Naive thymus-derived CD4-positive, alpha-beta T cell (primary cell): ENCODE results near the gene CPN1. TPM values are rescaled to one million over a fixed set of nuclear protein-coding genes. Genes with fewer than 3 reads are reported as not detected.

Source experiments
- ATAC-seq: fragments of 150-1000 bp; cut with Tn5 transposase; 2 replicates; pipeline ENCODE4 v1.10.0; 2021; ENCODE audit warnings: mild to moderate bottlenecking, moderate library complexity
- CTCF ChIA-PET: fragments of 350-600 bp; sonication (Branson Sonifier 250); formaldehyde crosslinking; loops from one replicate; lab custom pipeline; 2021; ENCODE audit warnings: antibody characterized with exemption; lab: Charles Lee
- POLR2A ChIA-PET: fragments of 350-600 bp; sonication (Branson Sonifier 250); formaldehyde crosslinking; loops from one replicate; lab custom pipeline; 2021; ENCODE audit warnings: antibody characterized with exemption, inconsistent platforms; lab: Charles Lee
- DNase-seq, 9 donors: peaks; one replicate each; pipeline versions ENCODE4 v3.0.0 to v3.0.0-alpha.2; 2020 to 2022; ENCODE audit warnings: mixed read lengths in 1 of 9
- H3K27ac ChIP-seq: one replicate; pipeline ENCODE4 v1.7.0; 2013; ENCODE audit warnings: mild to moderate bottlenecking, low read depth, low read length, moderate library complexity
- H3K27me3 ChIP-seq, 2 donors: one replicate each; pipeline ENCODE4 v1.7.0; 2013; ENCODE audit warnings: low read length in 2 of 2, mild to moderate bottlenecking in 2 of 2, moderate library complexity in 2 of 2; ENCODE audit not compliant: control insufficient read depth in 2 of 2, insufficient read depth in 2 of 2
- H3K36me3 ChIP-seq, 3 experiments: 1 replicate in 2 of 3; 2 replicates in 1 of 3; pipeline ENCODE4 v1.7.0; 2013; ENCODE audit warnings: low read length in 3 of 3, mild to moderate bottlenecking in 3 of 3, moderate library complexity in 1 of 3; ENCODE audit not compliant: insufficient read depth in 3 of 3, control insufficient read depth in 2 of 3
- H3K4me1 ChIP-seq, 2 donors: one replicate each; pipeline ENCODE4 v1.7.0; 2013; ENCODE audit warnings: low read length in 2 of 2, mild to moderate bottlenecking in 2 of 2, moderate library complexity in 1 of 2; ENCODE audit not compliant: control insufficient read depth in 2 of 2, insufficient read depth in 2 of 2
- H3K4me3 ChIP-seq: 2 replicates; pipeline ENCODE4 v1.7.0; 2013; ENCODE audit warnings: mild to moderate bottlenecking, low read length
- H3K9me3 ChIP-seq, 3 experiments: 1 replicate in 2 of 3; 2 replicates in 1 of 3; pipeline ENCODE4 v1.7.0; 2013; ENCODE audit warnings: low read length in 3 of 3; ENCODE audit not compliant: control insufficient read depth in 2 of 3
- H3K27ac Mint-ChIP-seq, 9 donors: one replicate each; pipeline ENCODE4 v1.8.0; 2020 to 2022; ENCODE audit warnings: mixed read lengths in 9 of 9, mild to moderate bottlenecking in 8 of 9, moderate library complexity in 5 of 9, inconsistent platforms in 2 of 9
- H3K27me3 Mint-ChIP-seq, 5 donors: one replicate each; pipeline ENCODE4 v1.8.0; 2021 to 2022; ENCODE audit warnings: mixed read lengths in 5 of 5, mild to moderate bottlenecking in 1 of 5
- H3K36me3 Mint-ChIP-seq, 5 donors: one replicate each; pipeline ENCODE4 v1.8.0; 2020 to 2022; ENCODE audit warnings: mixed read lengths in 5 of 5, mild to moderate bottlenecking in 3 of 5, inconsistent platforms in 1 of 5
- H3K4me1 Mint-ChIP-seq, 7 donors: one replicate each; pipeline ENCODE4 v1.8.0; 2020 to 2022; ENCODE audit warnings: mixed read lengths in 7 of 7, mild to moderate bottlenecking in 3 of 7, inconsistent platforms in 1 of 7
- H3K4me3 Mint-ChIP-seq, 10 donors: one replicate each; pipeline ENCODE4 v1.8.0; 2020 to 2022; ENCODE audit warnings: mild to moderate bottlenecking in 10 of 10, mixed read lengths in 10 of 10, moderate library complexity in 6 of 10, inconsistent platforms in 2 of 10
- H3K9me3 Mint-ChIP-seq, 11 donors: one replicate each; pipeline ENCODE4 v1.8.0; 2020 to 2022; ENCODE audit warnings: mixed read lengths in 11 of 11, mild to moderate bottlenecking in 4 of 11, inconsistent platforms in 1 of 11, moderate library complexity in 1 of 11
- intact Hi-C, 2 donors: fragments of 100-400 bp; cut with micrococcal nuclease; formaldehyde crosslinking; loops; one replicate each; pipeline ENCODE4 v1.15.1; 2023
- polyA plus RNA-seq, 2 donors: library from polyadenylated mRNA; unstranded; fragments of 300-500 nt; fragmentation: Illumina TruSeq; gene quantifications; one replicate each; pipeline ENCODE4 v1.2.3, GENCODE V29; 2021
- total RNA-seq, 6 experiments: library from RNA in 5 of 6; stranded (reverse) in 5 of 6; gene quantifications; 1 replicate in 5 of 6; 2 replicates in 1 of 6; pipeline ENCODE4 v1.2.3 and lab custom pipeline; 2021 to 2026

CPN1 gene
- total and polyA plus RNA-seq, 7 experiments from 2014 or later = not detected

- H3K27ac Mint-ChIP-seq = peak overlapping the region in 1 of 9 donors; percentile 83
- peaks cover 0 to 2% (median 0%) of the 10 kb centered on the region in 5 donors for H3K36me3 Mint-ChIP-seq
- Histone ChIP-seq H3K27me3 (no peaks in the 10 kb centered on the region), H3K27ac (no peak overlapping the region), H3K4me1 (no peaks in the 10 kb centered on the region), H3K36me3 (no peaks in the 10 kb centered on the region), H3K9me3 (no peaks in the 10 kb centered on the region), H3K4me3 (no peak overlapping the region)
- H3K27me3 Mint-ChIP-seq = peaks cover 0 to 13% (median 6%) of the 10 kb centered on the region in 5 donors
- H3K9me3 Mint-ChIP-seq = peaks cover 0 to 3% (median 0%) of the 10 kb centered on the region in 11 donors
- DNase-seq = peak in 1 of 9 donors; percentile 1
- ChIA-PET CTCF (no interaction called here), POLR2A (no interaction called here)
- intact Hi-C loops = no loop called here
- H3K4me1 Mint-ChIP-seq = peaks cover 0 to 23% (median 14%) of the 10 kb centered on the region in 7 donors
- H3K4me3 Mint-ChIP-seq = peak overlapping the region in 3 of 10 donors; percentile 29 to 67 (median 33)
- ATAC-seq = no peak
Observed at GRCh38 chr10:100122780-100123179, 41.1 kb upstream of the CPN1 start.

- Mint-ChIP-seq H3K4me3 (no peak overlapping the region), H3K4me1 (peaks cover 0 to 23% (median 14%) of the 10 kb centered on the region in 7 donors), H3K9me3 (peaks cover 0 to 3% (median 0%) of the 10 kb centered on the region in 11 donors), H3K27ac (no peak overlapping the region), H3K36me3 (peaks cover 0 to 3% (median 0%) of the 10 kb centered on the region in 5 donors), H3K27me3 (peaks cover 11 to 28% (median 15%) of the 10 kb centered on the region in 5 donors)
- POLR2A ChIA-PET = no interaction called here
- H3K4me3 ChIP-seq = no peak overlapping the region
- ATAC-seq (no peak), DNase-seq (no peak)
- no peaks in the 10 kb centered on the region for H3K27me3 ChIP-seq
- intact Hi-C loops = no loop called here
- no peaks in the 10 kb centered on the region for H3K4me1 ChIP-seq
- H3K9me3 ChIP-seq = no peaks in the 10 kb centered on the region
- H3K27ac ChIP-seq = no peak overlapping the region
- CTCF ChIA-PET = no interaction called here
- no peaks in the 10 kb centered on the region for H3K36me3 ChIP-seq
Observed at GRCh38 chr10:100120550-100120949, 38.9 kb upstream of the CPN1 start.

GRCh38 chr10:100119726-100120125 is 38.1 kb upstream of the CPN1 start:
- intact Hi-C loops = no loop called here
- POLR2A ChIA-PET = no interaction called here
- Histone ChIP-seq H3K4me1 (no peaks in the 10 kb centered on the region), H3K27me3 (no peaks in the 10 kb centered on the region), H3K4me3 (no peak overlapping the region), H3K27ac (no peak overlapping the region), H3K9me3 (no peaks in the 10 kb centered on the region), H3K36me3 (no peaks in the 10 kb centered on the region)
- H3K36me3 Mint-ChIP-seq = peaks cover 0 to 4% (median 0%) of the 10 kb centered on the region in 5 donors
- peaks cover 0 to 23% (median 15%) of the 10 kb centered on the region in 7 donors for H3K4me1 Mint-ChIP-seq
- CTCF ChIA-PET = no interaction called here
- H3K27ac Mint-ChIP-seq = no peak overlapping the region
- peaks cover 0 to 4% (median 0%) of the 10 kb centered on the region in 11 donors for H3K9me3 Mint-ChIP-seq
- no peak overlapping the region for H3K4me3 Mint-ChIP-seq
- peaks cover 18 to 35% (median 19%) of the 10 kb centered on the region in 5 donors for H3K27me3 Mint-ChIP-seq
- no peak for DNase-seq
- ATAC-seq = no peak

- no peak overlapping the region for H3K4me3 ChIP-seq
- H3K27me3 ChIP-seq = no peaks in the 10 kb centered on the region
- H3K27ac ChIP-seq = no peak overlapping the region
- peaks cover 22 to 42% (median 27%) of the 10 kb centered on the region in 5 donors for H3K27me3 Mint-ChIP-seq
- H3K36me3 Mint-ChIP-seq = peaks cover 0 to 4% (median 0%) of the 10 kb centered on the region in 5 donors
- H3K4me1 Mint-ChIP-seq = peaks cover 0 to 17% (median 0%) of the 10 kb centered on the region in 7 donors
- no peaks in the 10 kb centered on the region for H3K9me3 ChIP-seq
- H3K36me3 ChIP-seq = no peaks in the 10 kb centered on the region
- H3K4me3 Mint-ChIP-seq = no peak overlapping the region
- no peak overlapping the region for H3K27ac Mint-ChIP-seq
- H3K4me1 ChIP-seq = no peaks in the 10 kb centered on the region
- DNase-seq = no peak
- no peak for ATAC-seq
- ChIA-PET POLR2A (no interaction called here), CTCF (no interaction called here)
- intact Hi-C loops = no loop called here
- H3K9me3 Mint-ChIP-seq = peaks cover 0 to 4% (median 0%) of the 10 kb centered on the region in 11 donors
Observed at GRCh38 chr10:100114976-100115770, 33.5 kb upstream of the CPN1 start.

GRCh38 chr10:100114460-100114859 is 32.8 kb upstream of the CPN1 start:
- intact Hi-C loops = no loop called here
- CTCF ChIA-PET = no interaction called here
- H3K9me3 ChIP-seq = no peaks in the 10 kb centered on the region

GRCh38 chr10:100109670-100110069 is 28.0 kb upstream of the CPN1 start:
- H3K27me3 Mint-ChIP-seq = peaks cover 9 to 39% (median 13%) of the 10 kb centered on the region in 5 donors
- ChIA-PET CTCF (no interaction called here), POLR2A (no interaction called here)
- H3K36me3 Mint-ChIP-seq = peaks cover 0 to 3% (median 0%) of the 10 kb centered on the region in 5 donors
- no peak for DNase-seq
- peaks cover 0 to 18% (median 0%) of the 10 kb centered on the region in 7 donors for H3K4me1 Mint-ChIP-seq
- no peaks in the 10 kb centered on the region for H3K4me1 ChIP-seq
- H3K9me3 Mint-ChIP-seq = peaks cover 0 to 4% (median 0%) of the 10 kb centered on the region in 11 donors
- no peaks in the 10 kb centered on the region for H3K27me3 ChIP-seq
- no peak overlapping the region for H3K4me3 Mint-ChIP-seq
- no peak overlapping the region for H3K27ac ChIP-seq
- intact Hi-C loops = no loop called here
- H3K36me3 ChIP-seq = no peaks in the 10 kb centered on the region
- no peak overlapping the region for H3K4me3 ChIP-seq
- no peaks in the 10 kb centered on the region for H3K9me3 ChIP-seq
- peak overlapping the region in 1 of 9 donors; percentile 29 for H3K27ac Mint-ChIP-seq
- ATAC-seq = no peak

More at GRCh38 chr10:100114460-100114859, 32.8 kb upstream of the CPN1 start:
- ATAC-seq (no peak), DNase-seq (no peak)
- no peak overlapping the region for H3K27ac ChIP-seq
- peaks cover 0 to 4% (median 0%) of the 10 kb centered on the region in 11 donors for H3K9me3 Mint-ChIP-seq
- H3K27me3 Mint-ChIP-seq = peaks cover 22 to 42% (median 27%) of the 10 kb centered on the region in 5 donors
- no peaks in the 10 kb centered on the region for H3K4me1 ChIP-seq
- peaks cover 0 to 20% (median 0%) of the 10 kb centered on the region in 7 donors for H3K4me1 Mint-ChIP-seq
- H3K4me3 ChIP-seq = no peak overlapping the region
- H3K27ac Mint-ChIP-seq = no peak overlapping the region
- H3K27me3 ChIP-seq = no peaks in the 10 kb centered on the region
- H3K36me3 ChIP-seq = no peaks in the 10 kb centered on the region
- no peak overlapping the region for H3K4me3 Mint-ChIP-seq
- POLR2A ChIA-PET = no interaction called here
- H3K36me3 Mint-ChIP-seq = peaks cover 0 to 4% (median 0%) of the 10 kb centered on the region in 5 donors
